EH (cell line): ENCODE results near the gene GASK1A.
"Not testable (repeated sequence)": the region's sequence is repeated elsewhere in the genome, so short reads cannot be mapped to it uniquely, and the experiment has no call there.

ENCODE experiments used
- DNase-seq: peaks from one replicate; pipeline ENCODE4 v3.0.0-alpha.2; 2015; ENCODE audit warnings: low read depth

The GASK1A gene

DNA sequence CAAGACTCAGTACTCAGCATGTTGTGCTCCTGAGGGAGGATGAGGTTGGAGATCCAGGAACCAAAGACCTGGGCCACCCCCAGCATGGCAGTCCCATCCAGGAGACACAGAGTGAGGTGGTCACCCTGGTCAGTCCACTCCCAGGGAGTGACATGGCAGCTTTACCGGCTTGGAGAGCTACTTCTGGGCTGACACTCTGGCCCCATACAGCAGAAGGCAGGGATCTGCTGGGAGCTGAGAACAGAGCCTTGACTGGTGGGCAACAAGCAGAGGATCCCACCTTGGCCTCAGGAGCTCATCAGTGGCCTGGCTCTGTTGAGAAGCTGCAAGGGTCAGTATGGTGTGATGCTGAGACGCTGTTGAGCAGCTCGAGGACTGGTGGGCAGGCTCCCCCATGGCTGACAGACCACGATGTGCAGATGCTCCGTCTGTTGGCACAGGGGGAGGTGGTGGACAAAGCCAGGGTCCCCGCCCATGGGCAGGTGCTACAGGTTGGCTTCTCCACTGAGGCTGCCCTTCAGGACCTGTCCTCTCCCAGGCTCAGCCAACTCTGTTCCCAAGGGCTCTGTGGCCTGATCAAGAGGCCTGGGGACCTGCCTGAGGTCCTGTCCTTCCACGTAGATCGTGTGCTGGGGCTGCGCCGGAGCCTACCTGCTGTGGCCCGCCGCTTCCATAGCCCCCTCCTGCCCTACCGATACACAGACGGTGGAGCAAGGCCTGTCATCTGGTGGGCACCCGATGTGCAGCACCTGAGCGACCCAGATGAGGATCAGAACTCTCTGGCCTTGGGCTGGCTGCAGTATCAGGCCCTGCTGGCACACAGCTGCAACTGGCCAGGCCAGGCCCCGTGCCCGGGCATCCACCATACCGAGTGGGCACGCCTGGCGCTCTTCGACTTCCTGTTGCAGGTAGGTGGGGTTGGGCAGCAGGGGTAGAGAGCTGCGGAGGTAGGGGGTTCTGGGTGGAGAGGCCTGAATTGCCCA lies 53.8 kb downstream of the GASK1A start:
- DNase-seq: no peak

DNA sequence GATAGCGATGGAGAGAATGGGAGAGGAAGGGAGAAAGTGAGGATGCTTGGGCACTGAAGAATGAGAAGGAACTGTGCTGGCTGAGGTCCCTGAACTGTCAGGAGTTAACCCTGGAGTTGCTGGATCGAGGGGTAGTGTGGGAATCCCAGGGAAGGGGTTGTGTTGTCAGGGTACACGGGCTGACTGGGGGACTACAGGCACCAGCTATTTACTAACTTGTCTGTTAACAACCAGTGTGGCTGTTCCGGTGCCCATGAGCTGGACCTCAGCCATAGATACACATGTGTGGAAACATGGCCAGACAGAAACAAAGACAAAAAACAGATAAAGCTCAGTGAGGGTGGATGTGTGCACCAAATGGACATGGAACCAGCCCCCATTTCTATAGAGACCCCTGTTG lies 55.1 kb downstream of the GASK1A start:
- no peak for DNase-seq

DNA sequence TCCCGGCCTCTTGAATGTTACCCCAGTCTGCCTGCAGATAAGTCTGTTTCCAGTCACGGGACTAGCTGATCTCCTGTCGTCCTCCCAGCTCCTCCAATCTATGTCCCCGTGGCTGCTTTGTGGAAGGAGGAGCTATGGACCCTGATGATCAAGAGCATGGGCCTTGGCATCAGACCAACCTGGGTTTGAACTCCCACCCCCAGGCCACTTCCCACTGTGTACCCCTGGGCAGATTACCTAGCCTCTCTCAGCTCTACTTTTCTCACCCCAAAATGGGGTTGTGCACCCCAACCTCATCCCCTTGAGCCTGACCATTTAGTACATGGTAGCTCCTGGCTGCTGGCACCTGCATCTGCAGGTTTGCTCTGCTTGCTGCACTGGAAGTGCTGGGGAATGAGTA lies 55.8 kb downstream of the GASK1A start:
- no peak for DNase-seq

GRCh38 chr3:43035801-43036365 lies 56.8 kb downstream of the GASK1A start:
- DNase-seq: no peak

GRCh38 chr3:43036621-43037423 lies 57.7 kb downstream of the GASK1A start:
- no peak for DNase-seq

DNA sequence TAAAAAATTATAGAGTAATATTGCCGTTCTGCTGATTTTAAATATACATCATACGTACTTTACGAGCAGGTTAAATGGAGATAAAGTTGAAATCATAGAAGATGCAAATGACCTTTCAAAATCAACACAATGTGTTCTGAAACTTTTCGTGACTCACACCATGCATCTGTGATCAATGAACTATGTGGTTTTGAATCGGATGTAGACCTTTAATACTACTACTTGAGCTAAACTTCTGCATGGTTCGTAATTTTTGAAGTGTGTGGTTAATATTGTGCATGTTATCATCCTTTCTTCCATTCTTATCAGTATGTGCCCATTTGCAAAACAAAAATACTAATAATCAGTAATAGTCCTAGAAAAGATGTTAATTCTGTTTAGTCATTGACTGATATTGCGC lies 58.9 kb downstream of the GASK1A start:
- DNase-seq: no peak

GRCh38 chr3:43041517-43041916 lies 62.4 kb downstream of the GASK1A start:
- DNase-seq: no peak

GRCh38 chr3:43043071-43043766 lies 64.1 kb downstream of the GASK1A start:
- DNase-seq: no peak

- no peak for DNase-seq
Observed at GRCh38 chr3:43043793-43044192, 64.7 kb downstream of the GASK1A start.

DNA sequence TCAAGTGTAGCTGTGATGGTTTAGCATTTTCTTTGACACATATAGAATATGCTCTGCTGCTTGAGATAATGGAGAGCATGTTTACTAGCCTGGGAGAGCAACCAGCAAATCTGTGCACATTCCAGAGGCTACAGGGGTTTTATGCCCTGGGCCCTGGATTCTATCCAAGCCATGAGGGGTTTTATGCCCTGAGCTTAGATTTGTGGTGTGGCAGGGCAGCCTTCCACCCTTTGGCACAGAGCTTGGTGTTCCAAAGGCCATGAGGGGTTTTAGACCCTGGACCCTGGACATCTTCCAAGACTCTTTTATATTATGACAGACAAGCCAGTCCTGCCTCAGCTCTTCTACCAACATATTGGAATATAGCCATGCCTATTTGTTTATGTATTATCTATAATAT lies 66.0 kb downstream of the GASK1A start:
- not testable (repeated sequence) for DNase-seq

DNA sequence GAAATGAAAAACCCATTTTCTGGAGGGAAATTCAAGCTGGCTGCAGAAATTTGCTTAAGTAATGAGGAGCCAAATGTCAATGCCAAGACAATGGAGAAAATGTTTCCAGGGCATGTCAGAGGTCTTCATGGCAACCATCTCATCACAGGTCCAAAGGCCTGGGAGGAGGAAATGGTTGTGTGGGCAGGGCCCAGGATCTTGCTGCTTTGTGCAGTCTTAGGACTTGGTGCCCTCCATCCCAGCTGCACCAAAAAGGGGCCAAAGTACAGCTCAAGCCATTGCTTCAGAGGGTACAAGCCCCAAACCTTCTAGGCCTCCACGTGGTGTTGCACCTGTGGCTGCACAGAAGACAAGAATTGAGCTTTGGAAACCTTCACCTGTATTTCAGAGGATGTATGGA lies 67.5 kb downstream of the GASK1A start:
- DNase-seq: no peak

DNA sequence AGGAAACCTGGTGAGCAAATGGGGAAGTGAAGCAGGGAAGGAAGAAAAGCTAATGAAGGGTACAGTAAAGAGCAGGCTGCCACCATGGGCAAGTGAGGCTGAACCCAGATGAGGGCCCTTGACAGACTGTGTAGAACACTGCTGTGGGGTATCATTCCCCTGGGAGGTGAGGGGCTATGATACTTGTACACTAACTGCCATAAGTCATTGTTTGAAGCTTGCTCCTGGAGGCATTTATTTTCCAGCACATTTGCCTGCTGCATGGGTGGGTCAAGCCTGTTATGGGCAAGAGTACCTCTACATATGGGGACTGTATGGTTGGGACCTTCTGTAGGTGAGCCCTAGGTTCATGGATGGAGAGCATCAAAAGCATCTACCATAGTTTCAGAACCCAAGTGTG lies 69.4 kb downstream of the GASK1A start:
- DNase-seq: no peak

GRCh38 chr3:43053291-43053690 lies 74.2 kb downstream of the GASK1A start:
- DNase-seq: no peak

- DNase-seq: no peak
Observed at GRCh38 chr3:43054754-43055153, 75.6 kb downstream of the GASK1A start.

GRCh38 chr3:43055393-43055792 lies 76.3 kb downstream of the GASK1A start:
- DNase-seq: no peak

DNA sequence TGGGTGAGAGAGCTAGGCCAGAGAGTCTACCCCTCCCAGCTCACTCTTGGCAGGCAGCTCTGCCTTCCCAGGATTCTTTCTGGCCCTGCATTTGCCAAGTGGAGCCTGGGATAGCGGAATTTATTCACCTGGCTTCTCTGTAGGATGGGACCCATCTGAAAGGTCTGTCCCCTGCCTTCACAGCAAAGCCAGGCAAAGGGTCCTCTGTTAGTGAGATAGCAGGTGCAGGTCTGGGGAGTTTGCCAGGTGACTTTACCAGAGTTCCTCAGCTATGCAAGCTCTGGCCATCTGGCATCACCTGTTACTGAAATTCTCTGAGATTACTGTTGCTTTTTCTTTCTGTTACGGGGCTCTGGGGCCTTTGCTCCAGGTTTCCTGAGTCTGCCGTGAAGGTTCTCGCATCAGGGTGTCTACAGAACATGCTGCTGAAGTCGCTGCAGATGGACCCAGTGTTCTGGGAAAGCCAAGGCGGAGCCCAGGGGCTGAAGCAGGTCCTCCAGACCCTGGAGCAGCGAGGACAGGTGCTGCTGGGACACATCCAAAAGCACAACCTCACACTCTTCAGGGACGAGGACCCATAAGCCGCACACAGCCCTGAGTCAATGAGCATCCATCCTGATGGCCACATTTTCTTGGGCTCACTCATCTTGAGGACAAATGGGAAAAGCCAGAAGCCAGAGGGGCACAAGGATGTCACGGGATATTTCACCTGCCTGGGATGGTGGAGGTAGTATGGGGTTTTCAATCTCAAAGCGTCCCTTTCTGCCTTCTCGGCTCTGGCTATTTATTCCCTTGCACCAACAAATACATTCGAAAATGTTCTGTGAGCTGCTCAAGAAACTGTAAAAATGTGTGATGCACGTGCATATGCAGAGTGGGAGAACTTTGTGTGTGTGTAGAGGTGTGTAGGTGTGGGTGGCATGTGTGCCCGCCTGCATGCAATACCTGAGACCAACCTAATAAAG lies 77.0 kb downstream of the GASK1A start:
- DNase-seq: no peak

- DNase-seq: no peak
Observed at GRCh38 chr3:43059456-43059855, 80.3 kb downstream of the GASK1A start.

DNA sequence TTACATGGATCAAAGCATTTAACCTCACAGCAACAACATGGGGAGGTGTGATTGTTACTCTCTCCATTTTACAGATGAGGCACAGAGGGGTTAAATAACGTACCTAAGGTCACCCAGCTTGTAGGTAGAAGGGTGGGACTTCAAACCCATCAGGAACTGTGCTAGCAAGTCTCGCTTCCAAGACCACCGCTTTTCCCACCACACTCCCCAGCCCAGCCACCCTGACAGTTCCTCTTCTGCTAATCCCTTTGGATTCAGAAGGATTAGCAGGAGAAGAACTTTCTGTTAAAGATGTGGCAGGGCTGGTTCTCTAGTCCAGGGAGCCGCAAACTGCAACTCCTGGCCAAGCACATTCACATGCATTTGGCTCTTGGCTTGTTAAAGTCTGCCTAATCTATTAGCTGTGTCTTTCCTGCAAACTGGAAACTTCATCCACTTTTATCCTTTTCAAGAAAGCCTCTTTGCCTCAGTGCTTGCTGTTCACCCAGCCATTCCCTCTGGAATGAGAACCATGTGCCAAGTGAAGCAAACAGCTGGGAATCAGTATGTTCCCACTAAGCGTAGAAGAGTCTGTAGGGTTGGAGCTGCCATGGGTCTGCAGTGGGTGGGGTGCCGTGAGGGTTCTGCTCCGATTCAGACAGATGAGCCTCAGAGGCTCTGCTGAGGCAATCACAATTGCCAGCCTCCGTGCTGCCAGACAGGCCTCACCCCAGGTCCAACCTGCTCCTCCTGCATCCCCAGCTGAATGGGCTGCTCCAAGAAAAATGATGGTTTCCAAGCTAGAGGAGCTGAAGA lies 82.2 kb downstream of the GASK1A start:
- DNase-seq: no peak

DNA sequence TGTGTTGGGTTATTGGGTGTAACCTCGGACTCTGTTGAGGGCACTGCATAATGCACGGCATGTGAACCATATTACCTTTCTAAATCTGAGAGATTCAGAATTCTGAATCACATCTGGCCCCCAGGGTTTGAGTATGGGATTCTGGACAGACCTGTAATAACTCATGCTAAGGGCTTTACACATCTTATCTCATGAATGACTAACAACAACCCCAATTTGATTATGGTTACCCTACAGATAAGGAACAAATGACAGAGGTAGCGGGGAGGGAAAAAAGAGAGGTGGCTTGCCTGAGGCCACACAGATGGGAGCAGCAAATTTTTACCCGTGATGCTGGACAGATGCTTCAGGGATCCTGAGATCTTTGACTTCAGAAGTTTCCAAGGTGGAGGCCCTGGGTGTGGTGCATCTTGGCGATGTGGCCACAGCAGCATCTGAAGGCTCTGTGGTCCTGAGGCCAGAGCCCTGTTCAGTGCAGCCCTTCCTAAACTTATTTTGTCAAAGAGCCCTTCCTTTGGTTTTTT lies 83.0 kb downstream of the GASK1A start:
- DNase-seq: no peak

- DNase-seq: peak; percentile 7
Observed at GRCh38 chr3:43062564-43063040, 83.5 kb downstream of the GASK1A start.
